ENCODE data around the gene IDH3A. TPM values are rescaled to one million over a fixed set of nuclear protein-coding genes. Genes with fewer than 3 reads are reported as not detected.

The IDH3A gene
- total RNA-seq, 4 donors from 2014 or later = 149 to 369 (median 166) TPM

- no peaks in the 10 kb centered on the region for H3K36me3 ChIP-seq
- intact Hi-C loops (cut with DNase I; ENCODE audit: low total_unique reads) = no loop called here
- in situ Hi-C loops (cut with MboI; ENCODE audit: low pct_ligation_motif_present in 1 of 4, low pct_unique_long_range_greater_than_20kb in 1 of 4, low sequenced_read_pairs in 3 of 4) = loop anchor here in 2 of 4 donors (10.0 kb wide), 1 partner anchor 78 kb away; no protein-coding TSS in a partner anchor
- no peak overlapping the region for H3K4me3 ChIP-seq
- H3K27me3 ChIP-seq = no peaks in the 10 kb centered on the region
- no peak overlapping the region for H3K27ac ChIP-seq
- no peaks in the 10 kb centered on the region for H3K9me3 ChIP-seq
- DNase-seq = no peak
- H3K4me1 ChIP-seq = no peaks in the 10 kb centered on the region
- 94% methylated on average over 9 of the region's 10 CpGs; no CpG with 5 or more reads in 1 of the 2 donors for WGBS, 2 donors (ENCODE audit: low coverage in 1 of 2)
- TF ChIP-seq EP300 (IDR thresholded peaks at IDR 0.05; ENCODE audit: low read depth) (no peak), POLR2AphosphoS5 (IDR thresholded peaks at IDR 0.05) (no peak), CTCF (IDR thresholded peaks at IDR 0.05) (no peak), POLR2A (IDR thresholded peaks at IDR 0.05) (no peak)
Observed at GRCh38 chr15:78192826-78193594, 43.8 kb downstream of the IDH3A start.

- Histone ChIP-seq H3K4me1 (no peaks in the 10 kb centered on the region), H3K27ac (no peak overlapping the region), H3K9me3 (no peaks in the 10 kb centered on the region), H3K27me3 (no peaks in the 10 kb centered on the region), H3K4me3 (no peak overlapping the region), H3K36me3 (no peaks in the 10 kb centered on the region)
- TF ChIP-seq EP300 (IDR thresholded peaks at IDR 0.05; ENCODE audit: low read depth) (no peak), POLR2A (IDR thresholded peaks at IDR 0.05) (no peak), POLR2AphosphoS5 (IDR thresholded peaks at IDR 0.05) (no peak), CTCF (IDR thresholded peaks at IDR 0.05) (no peak)
- intact Hi-C loops (cut with DNase I; ENCODE audit: low total_unique reads) (no loop called here), in situ Hi-C loops (cut with MboI; ENCODE audit: low pct_ligation_motif_present in 1 of 4, low pct_unique_long_range_greater_than_20kb in 1 of 4, low sequenced_read_pairs in 3 of 4) (loop anchor here in 2 of 4 donors (10.0 kb wide), 1 partner anchor 79 kb away; no protein-coding TSS in a partner anchor)
- DNase-seq = no peak
- 93% methylated on average over 10 of the region's 15 CpGs; no CpG with 5 or more reads in 1 of the 2 donors for WGBS, 2 donors (ENCODE audit: low coverage in 1 of 2)
Observed at GRCh38 chr15:78193731-78194567, 44.8 kb downstream of the IDH3A start.

- intact Hi-C loops (cut with DNase I; ENCODE audit: low total_unique reads) (no loop called here), in situ Hi-C loops (cut with MboI; ENCODE audit: low pct_ligation_motif_present in 1 of 4, low pct_unique_long_range_greater_than_20kb in 1 of 4, low sequenced_read_pairs in 3 of 4) (loop anchor here in 2 of 4 donors (10.0 kb wide), 1 partner anchor 80 kb away; no protein-coding TSS in a partner anchor)
- Histone ChIP-seq H3K9me3 (no peaks in the 10 kb centered on the region), H3K4me1 (no peaks in the 10 kb centered on the region), H3K27ac (no peak overlapping the region), H3K36me3 (no peaks in the 10 kb centered on the region), H3K27me3 (no peaks in the 10 kb centered on the region), H3K4me3 (no peak overlapping the region)
- TF ChIP-seq POLR2AphosphoS5 (IDR thresholded peaks at IDR 0.05) = no peak
- no peak for TF ChIP-seq CTCF (IDR thresholded peaks at IDR 0.05)
- TF ChIP-seq EP300 (IDR thresholded peaks at IDR 0.05; ENCODE audit: low read depth) = no peak
- no peak for TF ChIP-seq POLR2A (IDR thresholded peaks at IDR 0.05)
- DNase-seq = no peak
- 93% methylated on average over 15 of the region's 15 CpGs; no CpG with 5 or more reads in 1 of the 2 donors for WGBS, 2 donors (ENCODE audit: low coverage in 1 of 2)
Observed at GRCh38 chr15:78194568-78194925, 45.4 kb downstream of the IDH3A start.

GRCh38 chr15:78195735-78196201 lies 46.6 kb downstream of the IDH3A start:
- Histone ChIP-seq H3K27ac (no peak overlapping the region), H3K9me3 (no peaks in the 10 kb centered on the region), H3K36me3 (no peaks in the 10 kb centered on the region), H3K4me1 (no peaks in the 10 kb centered on the region), H3K4me3 (no peak overlapping the region), H3K27me3 (no peaks in the 10 kb centered on the region)
- intact Hi-C loops (cut with DNase I; ENCODE audit: low total_unique reads) = no loop called here
- DNase-seq = peak; percentile 59
- TF ChIP-seq CTCF (IDR thresholded peaks at IDR 0.05) (peak; percentile 68 to 86 (median 72)), POLR2A (IDR thresholded peaks at IDR 0.05) (no peak)
- in situ Hi-C loops (cut with MboI; ENCODE audit: low pct_ligation_motif_present in 1 of 4, low pct_unique_long_range_greater_than_20kb in 1 of 4, low sequenced_read_pairs in 3 of 4) = loop anchor here in 3 of 4 donors (5.0 to 10.0 kb wide), 2 partner anchors 81 to 83 kb away; no protein-coding TSS in a partner anchor
- WGBS, 2 donors (ENCODE audit: low coverage in 1 of 2) = 27% methylated on average over 7 of the region's 7 CpGs; no CpG with 5 or more reads in 1 of the 2 donors
